Adrenal gland (tissue), 12 donors: ENCODE results near the gene EPS8L2. TPM values are rescaled to one million over a fixed set of nuclear protein-coding genes. Genes with fewer than 3 reads are reported as not detected.

Experiments
- DNase-seq, 7 donors: peaks; one replicate each; pipeline ENCODE4 v3.0.0-alpha.2; 2019 to 2020
- H3K27ac ChIP-seq, 5 donors: fragments of 200-600 bp; sonication (generic) in 4 of 5; 1 replicate in 3 of 5; 2 replicates in 2 of 5; pipeline versions ENCODE4 v1.5.1 to v1.8.0; 2016 to 2020; ENCODE audit warnings: mild to moderate bottlenecking in 1 of 5
- H3K27me3 ChIP-seq: fragments of 200-600 bp; 2 replicates; pipeline ENCODE4 v1.8.0; 2021
- H3K36me3 ChIP-seq, 2 donors: fragments of 200-600 bp; replicated peaks in 1 of 2; 1 replicate in 1 of 2; 2 replicates in 1 of 2; pipeline versions ENCODE4 v1.5.1 to v1.8.0; 2018 to 2022
- H3K4me1 ChIP-seq, 2 donors: fragments of 200-600 bp; replicated peaks in 1 of 2; 1 replicate in 1 of 2; 2 replicates in 1 of 2; pipeline versions ENCODE4 v1.5.1 to v1.8.0; 2018 to 2021
- H3K4me3 ChIP-seq, 4 donors: fragments of 200-600 bp; sonication (generic) in 3 of 4; one replicate each; pipeline ENCODE4 v1.5.1; 2016 to 2018
- H3K9me3 ChIP-seq, 3 donors: fragments of 200-600 bp; sonication (generic) in 1 of 3; replicated peaks in 1 of 3; 1 replicate in 2 of 3; 2 replicates in 1 of 3; pipeline versions ENCODE4 v1.5.1 to v1.8.0; 2016 to 2021
- CTCF ChIP-seq, 6 experiments: fragments of 450-650 bp in 4 of 6; fragments of 200-600 bp in 2 of 6; sonication (generic) in 1 of 6; IDR thresholded peaks; 1 replicate in 5 of 6; 2 replicates in 1 of 6; pipeline versions ENCODE4 v1.5.1 to v1.8.0; 2016 to 2021; ENCODE audit warnings: antibody characterized with exemption in 6 of 6, mild to moderate bottlenecking in 2 of 6, moderate library complexity in 1 of 6
- POLR2A ChIP-seq, 2 donors: fragments of 450-650 bp; IDR thresholded peaks; one replicate each; pipeline ENCODE4 v1.6.1; 2017; ENCODE audit warnings: antibody characterized with exemption in 2 of 2, mild to moderate bottlenecking in 2 of 2, moderate library complexity in 1 of 2
- WGBS, 4 donors: extraction: QIAGEN DNeasy Blood & Tissue Kit in 2 of 4; methylation state at CpG; one replicate each; pipeline versions ENCODE4 v1.1.5 to v1.1.7; 2013 to 2017; 5-methylcytosine and 5-hydroxymethylcytosine counted together
- intact Hi-C, 2 donors: fragments of 100-400 bp; cut with DNase I; formaldehyde crosslinking; loops; one replicate each; pipeline versions ENCODE4 v1.14.1 to v1.15.0; 2022 to 2023
- polyA plus RNA-seq, 3 donors: library from polyadenylated mRNA; stranded (reverse); fragments of 200-250 nt in 2 of 3; fragments of 350-450 nt in 1 of 3; fragmentation: Illumina TruSeq in 1 of 3; extraction: RNeasy Lipid Tissue Mini Kit (QIAGEN cat#74804) in 1 of 3; gene quantifications; one replicate each; pipeline ENCODE4 v1.2.3, GENCODE V29; 2013 to 2014
- total RNA-seq, 9 donors: library from RNA; depleted of rRNA in 4 of 9; stranded (reverse); fragments of >200 nt in 4 of 9; fragments of 120-200 nt in 1 of 9; fragmentation: NEBNext Ultra II Directional in 1 of 9; extraction: Animal tissue kit (Norgen Biotek cat#: 25700) in 1 of 9; gene quantifications; one replicate each; pipeline versions ENCODE4 v1.1.0 to v1.2.4, GENCODE V29; 2013 to 2023
- donor health status: healthy with polysubstance abuse.
- donor health status: Bipolar disorder and iron deficiency.
- donor health status: DM: yes; HTN: yes; CAD: no.
- donor health status: DM: no; HTN: no; CAD: no.
- donor health status: DM: no; HTN: no; CAD: no.
- donor health status: DM: yes; HTN: yes; CAD: no.

The EPS8L2 gene
- total and polyA plus RNA-seq, 12 donors = 2.7 to 57.7 (median 33.0) TPM

GRCh38 chr11:774873-775592 lies 69.0 kb downstream of the EPS8L2 start:
- no peak overlapping the region for H3K4me3 ChIP-seq
- H3K27ac ChIP-seq = peak overlapping the region in 3 of 5 donors; percentile 26 to 45 (median 43)
- intact Hi-C loops = no loop called here
- peaks cover 0 to 30% of the 10 kb centered on the region in 2 donors for H3K36me3 ChIP-seq
- TF ChIP-seq CTCF (IDR thresholded peaks at IDR 0.05) (peak in 2 of 6 experiments; percentile 6 to 17), POLR2A (IDR thresholded peaks at IDR 0.05) (no peak)
- H3K9me3 ChIP-seq = no peaks in the 10 kb centered on the region
- WGBS, 4 donors = 48 to 78% (median 68%) methylated on average over 8 to 20 of the region's 20 CpGs
- H3K4me1 ChIP-seq = peaks cover 38 to 41% of the 10 kb centered on the region in 2 donors
- DNase-seq = peak in 6 of 7 donors; percentile 44 to 82 (median 66)
- H3K27me3 ChIP-seq = no peaks in the 10 kb centered on the region

GRCh38 chr11:776263-776560 lies 70.2 kb downstream of the EPS8L2 start:
- Histone ChIP-seq H3K4me3 (peak overlapping the region in 3 of 4 donors; percentile 35 to 94 (median 61)), H3K27me3 (no peaks in the 10 kb centered on the region), H3K4me1 (peaks cover 38 to 41% of the 10 kb centered on the region in 2 donors), H3K27ac (peak overlapping the region in 4 of 5 donors; percentile 16 to 89 (median 62)), H3K36me3 (peaks cover 0 to 19% of the 10 kb centered on the region in 2 donors), H3K9me3 (no peaks in the 10 kb centered on the region)
- WGBS, 4 donors = 31 to 65% (median 37%) methylated on average over 5 to 11 of the region's 11 CpGs
- DNase-seq = peak in 1 of 7 donors; percentile 17
- TF ChIP-seq CTCF (IDR thresholded peaks at IDR 0.05) (no peak), POLR2A (IDR thresholded peaks at IDR 0.05) (no peak)
- intact Hi-C loops = no loop called here

- Histone ChIP-seq H3K9me3 (no peaks in the 10 kb centered on the region), H3K27me3 (no peaks in the 10 kb centered on the region), H3K4me3 (peak overlapping the region in 3 of 4 donors; percentile 35 to 94 (median 61)), H3K36me3 (peaks cover 0 to 14% of the 10 kb centered on the region in 2 donors), H3K27ac (peak overlapping the region in 4 of 5 donors; percentile 16 to 89 (median 75)), H3K4me1 (peaks cover 38 to 41% of the 10 kb centered on the region in 2 donors)
- WGBS, 4 donors = 0 to 3% (median 2%) methylated on average over 6 to 64 of the region's 65 CpGs; no CpG with 5 or more reads in 1 of the 4 donors
- DNase-seq = peak in 6 of 7 donors; percentile 41 to 47 (median 44)
- intact Hi-C loops = no loop called here
- no peak for TF ChIP-seq CTCF (IDR thresholded peaks at IDR 0.05)
Measured at GRCh38 chr11:776561-777287, 70.7 kb downstream of the EPS8L2 start.

Other genes with a start within 250 kb of the EPS8L2 start
- gene RNH1, start 199.0 kb upstream of the EPS8L2 start, total RNA-seq = 100 to 1,000 TPM; 103 to 342 (median 252) TPM
- gene RNH1, start 199.0 kb upstream of the EPS8L2 start, polyA plus RNA-seq = 100 to 1,000 TPM in 2 of 3 donors, 10 to 100 TPM in 1; 36.3 to 125 (median 110) TPM
- gene HRAS, start 170.7 kb upstream of the EPS8L2 start, total RNA-seq = 10 to 100 TPM; 10.8 to 45.0 (median 36.7) TPM
- 100 to 1,000 TPM in 2 of 3 donors, 10 to 100 TPM in 1; 18.7 to 190 (median 164) TPM for gene HRAS, start 170.7 kb upstream of the EPS8L2 start, polyA plus RNA-seq
- gene LRRC56, start 168.7 kb upstream of the EPS8L2 start, total RNA-seq = 1 to 10 TPM in 2 of 9 donors, under 1 TPM in 6, not detected in 1; 0.32 to 1.7 (median 0.82) TPM
- gene LRRC56, start 168.7 kb upstream of the EPS8L2 start, polyA plus RNA-seq = 1 to 10 TPM in 2 of 3 donors, not detected in 1; 1.7 to 4.3 TPM
- 1 to 10 TPM in 8 of 9 donors, under 1 TPM in 1; 0.35 to 9.1 (median 6.0) TPM for gene LMNTD2, start 145.5 kb upstream of the EPS8L2 start, total RNA-seq
- gene LMNTD2, start 145.5 kb upstream of the EPS8L2 start, polyA plus RNA-seq = 10 to 100 TPM in 2 of 3 donors, under 1 TPM in 1; 0.20 to 21.0 (median 12.7) TPM
- 10 to 100 TPM in 4 of 9 donors, 1 to 10 TPM in 5; 2.9 to 18.2 (median 5.8) TPM for gene RASSF7, start 145.3 kb upstream of the EPS8L2 start, total RNA-seq
- 10 to 100 TPM in 1 of 3 donors, 1 to 10 TPM in 1, under 1 TPM in 1; 0.33 to 19.9 (median 9.8) TPM for gene RASSF7, start 145.3 kb upstream of the EPS8L2 start, polyA plus RNA-seq
- 10 to 100 TPM; 17.2 to 42.2 (median 29.0) TPM for gene PHRF1, start 129.8 kb upstream of the EPS8L2 start, total RNA-seq
- gene PHRF1, start 129.8 kb upstream of the EPS8L2 start, polyA plus RNA-seq = 10 to 100 TPM in 2 of 3 donors, 1 to 10 TPM in 1; 8.7 to 62.3 (median 23.3) TPM
- 10 to 100 TPM in 5 of 9 donors, 1 to 10 TPM in 4; 3.6 to 28.3 (median 10.0) TPM for gene IRF7, start 90.3 kb upstream of the EPS8L2 start, total RNA-seq
- 10 to 100 TPM in 2 of 3 donors, under 1 TPM in 1; 0.81 to 87.6 (median 25.9) TPM for gene IRF7, start 90.3 kb upstream of the EPS8L2 start, polyA plus RNA-seq
- gene CDHR5, start 81.3 kb upstream of the EPS8L2 start, total RNA-seq = 1 to 10 TPM in 5 of 9 donors, under 1 TPM in 3, not detected in 1; 0.44 to 5.2 (median 1.2) TPM
- under 1 TPM; 0.31 to 0.61 (median 0.56) TPM for gene CDHR5, start 81.3 kb upstream of the EPS8L2 start, polyA plus RNA-seq
- under 1 TPM in 1 of 9 donors, not detected in 8; 0.67 TPM for gene SCT, start 79.0 kb upstream of the EPS8L2 start, total RNA-seq
- gene SCT, start 79.0 kb upstream of the EPS8L2 start, polyA plus RNA-seq = under 1 TPM in 1 of 3 donors, not detected in 2; 0.61 TPM
- 1 to 10 TPM in 1 of 9 donors, under 1 TPM in 6, not detected in 2; 0.28 to 1.1 (median 0.34) TPM for gene DRD4, start 69.0 kb upstream of the EPS8L2 start, total RNA-seq
- 1 to 10 TPM in 2 of 3 donors, not detected in 1; 1.2 to 1.3 TPM for gene DRD4, start 69.0 kb upstream of the EPS8L2 start, polyA plus RNA-seq
- gene DEAF1, start 11.0 kb upstream of the EPS8L2 start, total RNA-seq = 10 to 100 TPM; 32.8 to 57.3 (median 54.8) TPM
- gene DEAF1, start 11.0 kb upstream of the EPS8L2 start, polyA plus RNA-seq = 100 to 1,000 TPM in 1 of 3 donors, 10 to 100 TPM in 2; 20.6 to 131 (median 67.0) TPM
- 10 to 100 TPM; 11.1 to 85.3 (median 33.8) TPM for gene TMEM80, start 10.4 kb upstream of the EPS8L2 start, total RNA-seq
- gene TMEM80, start 10.4 kb upstream of the EPS8L2 start, polyA plus RNA-seq = 10 to 100 TPM; 14.8 to 33.8 (median 26.0) TPM
- 100 to 1,000 TPM in 8 of 9 donors, 10 to 100 TPM in 1; 83.2 to 167 (median 153) TPM for gene TALDO1, start 41.2 kb downstream of the EPS8L2 start, total RNA-seq
- gene TALDO1, start 41.2 kb downstream of the EPS8L2 start, polyA plus RNA-seq = 100 to 1,000 TPM in 2 of 3 donors, 10 to 100 TPM in 1; 64.3 to 117 (median 100) TPM
- 100 to 1,000 TPM in 4 of 9 donors, 10 to 100 TPM in 5; 33.7 to 156 (median 93.4) TPM for gene GATD1, start 71.3 kb downstream of the EPS8L2 start, total RNA-seq
- 100 to 1,000 TPM in 1 of 3 donors, 10 to 100 TPM in 2; 20.3 to 176 (median 49.3) TPM for gene GATD1, start 71.3 kb downstream of the EPS8L2 start, polyA plus RNA-seq
- 1 to 10 TPM in 3 of 9 donors, under 1 TPM in 2, not detected in 4; 0.42 to 4.9 (median 1.9) TPM for gene CEND1, start 83.9 kb downstream of the EPS8L2 start, total RNA-seq
- gene CEND1, start 83.9 kb downstream of the EPS8L2 start, polyA plus RNA-seq = 10 to 100 TPM in 1 of 3 donors, 1 to 10 TPM in 2; 1.6 to 14.5 (median 4.2) TPM
- gene SLC25A22, start 92.0 kb downstream of the EPS8L2 start, total RNA-seq = 10 to 100 TPM in 7 of 9 donors, 1 to 10 TPM in 2; 8.2 to 41.3 (median 16.5) TPM
- gene SLC25A22, start 92.0 kb downstream of the EPS8L2 start, polyA plus RNA-seq = 10 to 100 TPM in 2 of 3 donors, 1 to 10 TPM in 1; 7.7 to 18.8 (median 14.0) TPM
- 10 to 100 TPM in 4 of 9 donors, 1 to 10 TPM in 5; 3.5 to 28.8 (median 9.8) TPM for gene PIDD1, start 99.0 kb downstream of the EPS8L2 start, total RNA-seq
- 100 to 1,000 TPM in 1 of 3 donors, 10 to 100 TPM in 1, under 1 TPM in 1; 0.93 to 110 (median 51.7) TPM for gene PIDD1, start 99.0 kb downstream of the EPS8L2 start, polyA plus RNA-seq
- 1,000 to 10,000 TPM in 5 of 9 donors, 100 to 1,000 TPM in 4; 190 to 2,046 (median 1,036) TPM for gene RPLP2, start 103.7 kb downstream of the EPS8L2 start, total RNA-seq
- gene RPLP2, start 103.7 kb downstream of the EPS8L2 start, polyA plus RNA-seq = 1,000 to 10,000 TPM in 2 of 3 donors, 100 to 1,000 TPM in 1; 496 to 2,473 (median 1,460) TPM
- 100 to 1,000 TPM in 4 of 9 donors, 10 to 100 TPM in 5; 24.1 to 311 (median 89.4) TPM for gene PNPLA2, start 112.7 kb downstream of the EPS8L2 start, total RNA-seq
- 100 to 1,000 TPM in 2 of 3 donors, 10 to 100 TPM in 1; 46.2 to 403 (median 162) TPM for gene PNPLA2, start 112.7 kb downstream of the EPS8L2 start, polyA plus RNA-seq
- 10 to 100 TPM in 7 of 9 donors, 1 to 10 TPM in 2; 5.9 to 22.6 (median 14.2) TPM for gene CRACR2B, start 121.7 kb downstream of the EPS8L2 start, total RNA-seq
- 10 to 100 TPM in 2 of 3 donors, 1 to 10 TPM in 1; 1.0 to 91.3 (median 39.3) TPM for gene CRACR2B, start 121.7 kb downstream of the EPS8L2 start, polyA plus RNA-seq
- gene CD151, start 126.7 kb downstream of the EPS8L2 start, total RNA-seq = 100 to 1,000 TPM; 182 to 387 (median 326) TPM
- gene CD151, start 126.7 kb downstream of the EPS8L2 start, polyA plus RNA-seq = 100 to 1,000 TPM; 111 to 268 (median 246) TPM
- 100 to 1,000 TPM in 5 of 9 donors, 10 to 100 TPM in 4; 26.2 to 206 (median 121) TPM for gene POLR2L, start 136.3 kb downstream of the EPS8L2 start, total RNA-seq
- 100 to 1,000 TPM in 1 of 3 donors, 10 to 100 TPM in 2; 43.3 to 163 (median 96.5) TPM for gene POLR2L, start 136.3 kb downstream of the EPS8L2 start, polyA plus RNA-seq
- 100 to 1,000 TPM in 2 of 9 donors, 10 to 100 TPM in 7; 19.4 to 207 (median 71.8) TPM for gene TSPAN4, start 136.6 kb downstream of the EPS8L2 start, total RNA-seq
- gene TSPAN4, start 136.6 kb downstream of the EPS8L2 start, polyA plus RNA-seq = 10 to 100 TPM in 2 of 3 donors, 1 to 10 TPM in 1; 5.2 to 50.4 (median 41.2) TPM
- gene CHID1, start 204.6 kb downstream of the EPS8L2 start, total RNA-seq = 100 to 1,000 TPM in 5 of 9 donors, 10 to 100 TPM in 4; 46.0 to 220 (median 100) TPM
- gene CHID1, start 204.6 kb downstream of the EPS8L2 start, polyA plus RNA-seq = 10 to 100 TPM; 39.2 to 60.1 (median 56.3) TPM
- 100 to 1,000 TPM in 3 of 9 donors, 10 to 100 TPM in 6; 15.3 to 115 (median 74.8) TPM for gene AP2A2, start 219.6 kb downstream of the EPS8L2 start, total RNA-seq
- gene AP2A2, start 219.6 kb downstream of the EPS8L2 start, polyA plus RNA-seq = 10 to 100 TPM; 28.6 to 98.5 (median 71.4) TPM